GM19452 (cell line): ENCODE measurements around the gene TMED4.
"Not testable (repeated sequence)": the region's sequence is repeated elsewhere in the genome, so short reads cannot be mapped to it uniquely, and the experiment has no call there.

Experiments used
- ATAC-seq: cut with Tn5 transposase; IDR thresholded peaks from one replicate; pipeline ENCODE4 v1.9.1; 2021; ENCODE audit not compliant: unreplicated experiment

The TMED4 gene

DNA sequence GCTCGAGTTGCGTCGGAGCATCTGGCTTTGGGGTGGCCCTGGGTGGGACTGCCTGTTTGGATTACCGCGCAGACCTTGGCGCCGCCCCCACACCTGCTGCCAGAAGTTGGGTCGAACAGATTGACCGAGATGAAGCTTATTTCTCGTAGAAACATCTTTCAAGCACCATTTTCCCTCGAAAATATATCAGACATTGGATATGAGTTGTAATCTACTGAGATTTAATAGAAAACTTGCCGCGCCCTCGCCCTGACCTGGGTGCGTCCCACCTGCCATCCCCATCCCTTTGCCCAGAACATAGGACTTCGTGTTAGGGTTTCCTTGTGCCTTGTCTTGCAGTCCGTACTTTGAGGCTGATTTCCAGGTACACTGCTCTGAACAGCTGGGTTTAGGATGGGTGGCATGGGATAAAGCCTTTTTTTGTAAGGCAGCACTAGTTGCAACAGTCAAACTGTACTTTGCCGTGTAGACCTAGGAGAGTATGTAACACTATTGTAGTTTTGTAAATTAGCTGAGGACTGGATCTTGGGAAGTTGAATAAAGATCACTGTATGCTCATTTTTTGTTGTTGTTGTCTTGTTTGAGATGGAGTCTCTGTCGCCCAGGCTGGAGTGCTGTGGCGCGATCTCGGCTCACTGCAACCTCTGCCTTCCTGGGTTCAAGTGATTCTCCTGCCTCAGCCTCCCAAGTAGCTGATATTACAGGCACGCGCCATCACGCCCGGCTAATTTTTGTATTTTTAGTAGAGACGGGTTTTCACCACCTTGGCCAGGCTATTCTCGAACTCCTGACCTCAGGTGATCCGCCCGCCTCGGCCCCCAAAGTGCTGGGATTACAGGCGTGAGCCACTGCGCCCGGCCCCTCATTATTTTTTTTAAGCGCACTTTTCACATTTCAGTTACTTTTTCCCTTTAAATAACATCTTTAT lies 25.4 kb upstream of the TMED4 start:
- ATAC-seq = no peak

DNA sequence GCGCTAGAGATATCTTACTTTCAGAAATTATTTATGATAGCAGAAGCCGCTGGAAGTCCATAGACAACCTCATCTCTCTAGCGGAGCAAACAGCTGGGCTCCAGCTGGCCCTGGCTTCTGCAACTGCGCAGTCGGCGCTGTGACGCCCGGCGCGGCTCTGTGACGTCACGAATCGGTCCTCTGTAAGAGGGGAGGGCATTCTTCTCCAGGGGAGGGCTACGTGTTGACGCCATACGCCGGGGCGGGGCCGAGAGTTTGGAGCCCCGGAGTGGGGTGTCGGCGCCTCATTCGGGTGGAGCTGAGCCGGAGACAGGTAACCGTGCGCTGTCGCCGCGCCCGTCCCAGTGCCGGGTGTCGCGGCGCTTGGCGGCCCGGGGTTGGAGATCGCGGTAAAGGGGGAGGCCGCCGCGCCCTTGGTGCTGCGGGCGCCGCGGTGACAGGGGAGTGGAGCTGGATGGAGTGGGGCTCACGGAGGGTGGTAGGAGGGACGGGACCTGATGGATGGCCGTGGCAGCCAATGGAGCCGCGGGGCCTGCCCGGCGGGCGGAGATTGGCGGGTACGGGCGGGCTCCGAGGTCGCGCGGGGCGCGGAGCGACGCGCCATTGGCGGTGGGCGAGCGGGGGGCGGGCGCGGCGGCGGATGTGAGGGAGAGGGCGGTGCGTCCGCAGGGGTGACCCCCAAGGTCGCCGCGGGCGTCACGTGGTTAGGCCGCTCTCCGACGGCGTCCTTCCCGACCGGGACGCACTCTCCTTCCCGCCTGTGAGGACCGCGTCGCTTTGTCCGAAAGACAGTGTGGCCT lies 24.5 kb upstream of the TMED4 start, which contains the start of gene OGDH:
TSS of gene OGDH (plus strand) at position 287 of the 800 bp plus-strand sequence. CDS start 17,717 bp downstream, outside the sequence.
- ATAC-seq = peak; percentile 96

DNA sequence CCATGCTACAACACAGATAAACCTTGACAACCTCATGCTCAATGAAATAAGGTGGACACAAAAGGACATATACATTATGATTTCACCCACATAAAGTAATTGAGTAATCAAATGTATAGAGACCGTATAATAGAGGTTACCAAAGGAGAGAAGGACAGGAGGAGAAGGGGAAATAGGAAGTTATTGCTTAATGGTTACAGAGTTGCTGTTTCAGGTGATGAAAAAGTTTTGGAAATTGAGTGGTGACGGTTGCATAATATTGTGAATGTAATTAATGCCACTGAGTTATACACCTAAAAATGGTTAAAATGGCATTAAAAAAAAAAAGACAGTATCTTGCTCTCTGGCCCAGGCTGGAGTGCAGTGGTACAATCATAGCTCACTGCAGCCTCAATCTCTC lies 22.9 kb upstream of the TMED4 start:
- no peak for ATAC-seq

DNA sequence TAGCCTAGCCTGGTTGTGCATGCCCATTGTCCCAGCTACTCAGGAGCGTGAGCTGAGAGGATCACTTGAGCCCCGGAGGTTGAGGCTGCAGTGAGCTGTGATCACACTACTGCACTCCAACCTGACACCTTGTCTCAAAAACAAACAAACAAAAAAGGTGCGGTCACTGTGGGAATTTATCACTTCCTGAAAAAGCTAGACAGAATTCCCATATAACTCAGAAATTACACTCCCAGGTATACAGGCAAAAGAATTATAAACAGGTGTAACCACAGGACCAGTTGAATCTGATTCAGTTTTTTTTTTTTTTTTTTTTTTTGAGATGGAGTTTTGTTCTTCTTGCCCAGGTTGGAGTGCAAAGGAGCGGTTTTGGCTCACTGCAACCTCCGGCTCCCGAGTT lies 21.2 kb upstream of the TMED4 start:
- ATAC-seq = no peak

DNA sequence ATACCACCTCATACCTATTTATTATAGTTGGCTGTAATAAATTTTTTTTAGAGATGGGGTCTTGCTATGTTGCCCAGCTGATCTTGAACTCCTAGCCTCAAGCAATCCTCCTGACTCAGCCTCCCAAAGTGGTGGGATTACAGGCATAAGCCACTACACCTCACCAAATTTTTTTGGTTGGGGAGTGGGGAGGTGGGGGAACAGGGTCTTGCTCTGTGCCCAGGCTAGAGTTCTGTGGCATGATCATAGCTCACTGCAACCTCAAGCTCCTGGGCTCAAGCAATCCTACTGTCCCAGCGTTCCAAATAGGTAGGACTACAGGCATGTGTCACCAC lies 20.5 kb upstream of the TMED4 start:
- no peak for ATAC-seq

DNA sequence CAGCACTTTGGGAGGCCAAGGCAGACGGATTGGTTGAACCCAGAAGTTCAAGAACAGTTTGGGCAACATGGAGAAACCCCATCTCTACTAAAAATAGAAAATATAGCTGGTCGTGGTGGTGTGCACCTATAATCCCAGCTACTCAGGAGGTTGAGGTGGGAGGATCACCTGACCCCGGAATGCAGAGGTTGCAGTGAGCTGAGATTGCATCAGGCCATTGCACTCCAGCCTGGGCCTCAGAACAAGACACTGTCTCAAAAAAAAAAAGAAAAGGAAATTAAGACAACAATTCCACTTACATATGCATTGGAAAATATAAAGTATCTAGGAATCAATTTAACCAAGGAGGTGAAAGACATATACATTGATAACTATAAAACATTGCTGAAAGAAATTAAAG lies 17.2 kb upstream of the TMED4 start:
- no peak for ATAC-seq

DNA sequence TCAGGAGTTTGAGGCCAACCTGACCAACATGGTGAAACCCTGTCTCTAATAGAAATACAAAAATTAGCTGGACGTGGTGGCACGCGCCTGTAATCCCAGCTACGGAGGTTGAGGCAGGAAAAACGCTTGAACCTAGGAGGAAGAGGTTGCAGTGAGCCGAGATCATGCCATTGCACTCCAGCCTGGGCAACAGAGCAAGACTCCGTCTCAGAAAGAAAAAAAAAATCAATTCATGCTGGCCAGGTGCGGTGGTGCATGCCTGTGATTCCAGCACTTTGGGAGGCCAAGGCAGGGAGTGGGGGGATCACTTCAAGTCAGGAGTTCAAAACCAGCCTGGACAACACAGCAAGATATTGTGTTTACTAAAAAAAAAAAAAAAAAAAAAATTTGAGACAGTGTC lies 15.2 kb upstream of the TMED4 start:
- ATAC-seq = not testable (repeated sequence)

DNA sequence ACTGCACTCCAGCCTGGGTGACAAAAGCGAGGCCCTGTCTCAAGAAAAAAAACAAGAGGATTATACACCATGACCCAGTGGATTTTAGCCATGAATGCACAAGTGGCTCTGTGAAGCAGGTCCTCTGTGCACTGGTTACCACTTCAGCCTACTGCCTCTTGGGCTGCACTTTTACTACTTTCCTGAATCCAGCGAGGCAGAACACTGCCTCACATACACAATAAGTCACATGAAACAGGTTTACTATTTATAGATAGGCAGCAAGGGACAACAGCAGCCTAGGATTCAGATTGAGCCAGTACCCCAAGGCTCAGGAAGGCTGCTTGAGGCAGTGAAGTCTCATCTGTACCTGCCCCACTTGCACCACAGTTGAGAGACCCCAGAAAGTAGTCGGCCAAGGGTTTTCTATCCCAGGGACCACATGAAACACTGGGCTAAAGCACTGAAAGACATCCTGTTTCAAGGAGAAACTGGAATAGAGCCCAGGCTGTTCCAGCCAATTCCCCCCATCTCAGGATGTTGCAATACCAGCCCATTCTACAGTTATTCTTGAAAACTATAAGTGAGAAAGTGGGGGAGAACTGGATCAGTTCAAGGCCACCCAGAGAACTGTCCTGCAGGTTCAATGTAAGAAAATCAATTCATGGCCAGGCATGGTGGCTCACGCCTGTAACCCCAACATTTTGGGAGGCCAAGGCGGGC lies 14.1 kb upstream of the TMED4 start:
- ATAC-seq = no peak

DNA sequence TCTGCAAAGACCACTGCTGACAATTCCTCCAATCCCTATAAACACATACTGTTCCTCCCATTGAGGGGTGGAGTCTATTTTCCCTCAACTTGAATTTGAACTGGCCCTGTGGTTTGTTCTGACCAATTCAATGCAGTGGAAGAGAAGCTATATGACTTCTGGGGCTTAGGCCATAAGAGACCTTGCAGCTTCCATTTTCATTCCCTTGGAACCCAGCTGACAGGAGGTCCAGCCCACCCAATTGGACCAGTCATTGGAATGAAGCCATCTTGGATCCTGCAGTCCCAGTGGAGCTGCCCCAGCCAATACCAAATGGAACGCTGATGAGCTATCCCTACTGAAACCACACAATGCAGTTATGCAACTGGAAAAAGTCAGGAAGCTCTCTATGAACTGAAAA lies 8.9 kb upstream of the TMED4 start:
- ATAC-seq = no peak

DNA sequence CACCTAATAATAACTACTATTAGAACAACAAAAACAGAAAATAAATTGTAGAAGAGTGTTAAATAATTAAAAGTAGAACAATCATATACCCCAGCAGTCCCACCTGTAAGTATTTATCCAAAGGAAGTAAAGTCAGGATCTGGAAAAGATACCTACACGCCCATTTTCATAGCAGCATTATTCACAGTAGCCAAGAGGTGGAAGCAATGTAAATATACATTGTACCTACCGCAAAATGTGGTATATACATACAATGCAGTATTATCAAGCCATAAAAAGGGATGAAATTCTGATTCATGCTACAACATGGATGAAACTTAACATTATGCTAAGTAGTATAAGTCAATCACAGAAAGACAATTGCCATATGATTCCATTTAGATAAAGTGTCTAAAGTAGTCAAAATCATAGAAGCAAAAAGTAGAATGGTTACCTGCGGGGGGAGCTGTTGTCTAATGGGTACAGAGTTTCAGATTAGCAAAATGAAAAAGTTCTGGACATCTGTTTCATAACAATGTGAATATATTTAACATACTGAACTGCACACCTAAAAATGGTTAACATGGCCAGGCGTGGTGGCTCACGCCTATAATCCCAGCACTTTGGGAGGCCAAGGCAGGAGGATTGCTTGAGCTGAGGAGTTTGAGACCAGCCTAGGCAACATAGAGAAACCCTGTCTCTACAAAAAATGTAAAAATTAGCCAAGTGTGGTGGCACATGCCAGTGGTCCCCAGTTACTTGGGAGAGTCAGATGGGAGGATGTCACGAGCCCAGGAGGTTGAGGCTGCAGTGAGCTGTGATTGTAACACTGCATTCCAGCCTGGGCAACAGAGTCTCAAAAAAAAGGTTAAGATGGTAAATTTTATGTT lies 6.0 kb upstream of the TMED4 start:
- ATAC-seq = no peak

DNA sequence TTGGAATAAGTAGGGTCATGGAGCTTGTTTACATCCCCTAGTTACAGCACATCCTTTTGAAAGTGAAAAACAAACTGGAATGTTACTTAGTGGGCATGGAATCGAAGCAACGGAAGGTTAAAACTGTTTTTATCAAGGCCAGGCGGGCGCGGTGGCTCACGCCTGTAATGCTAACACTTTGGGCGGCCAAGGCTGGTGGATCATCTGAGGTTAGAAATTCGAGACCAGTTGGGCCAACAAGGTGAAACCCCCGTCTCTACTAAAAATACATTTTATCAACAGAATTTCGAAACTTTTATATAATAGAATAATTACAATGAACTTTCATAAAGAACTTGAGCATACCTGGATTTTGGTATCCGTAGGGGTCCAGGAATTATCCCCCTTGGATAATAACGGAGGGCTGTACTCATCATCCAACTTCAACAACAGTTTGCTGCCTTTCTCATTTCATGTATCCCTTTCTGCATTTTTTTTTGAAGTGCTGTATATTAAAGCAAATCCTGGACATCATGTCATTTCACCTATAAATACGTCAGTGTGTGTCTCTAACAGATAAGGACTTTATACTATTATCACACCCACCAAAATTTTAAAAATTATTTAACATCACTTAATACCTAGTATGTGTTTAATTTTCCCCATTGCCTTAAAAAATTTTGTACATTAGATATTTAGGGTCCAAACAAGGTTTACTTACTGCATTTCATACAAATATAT lies 1.3 kb upstream of the TMED4 start:
- ATAC-seq = no peak

DNA sequence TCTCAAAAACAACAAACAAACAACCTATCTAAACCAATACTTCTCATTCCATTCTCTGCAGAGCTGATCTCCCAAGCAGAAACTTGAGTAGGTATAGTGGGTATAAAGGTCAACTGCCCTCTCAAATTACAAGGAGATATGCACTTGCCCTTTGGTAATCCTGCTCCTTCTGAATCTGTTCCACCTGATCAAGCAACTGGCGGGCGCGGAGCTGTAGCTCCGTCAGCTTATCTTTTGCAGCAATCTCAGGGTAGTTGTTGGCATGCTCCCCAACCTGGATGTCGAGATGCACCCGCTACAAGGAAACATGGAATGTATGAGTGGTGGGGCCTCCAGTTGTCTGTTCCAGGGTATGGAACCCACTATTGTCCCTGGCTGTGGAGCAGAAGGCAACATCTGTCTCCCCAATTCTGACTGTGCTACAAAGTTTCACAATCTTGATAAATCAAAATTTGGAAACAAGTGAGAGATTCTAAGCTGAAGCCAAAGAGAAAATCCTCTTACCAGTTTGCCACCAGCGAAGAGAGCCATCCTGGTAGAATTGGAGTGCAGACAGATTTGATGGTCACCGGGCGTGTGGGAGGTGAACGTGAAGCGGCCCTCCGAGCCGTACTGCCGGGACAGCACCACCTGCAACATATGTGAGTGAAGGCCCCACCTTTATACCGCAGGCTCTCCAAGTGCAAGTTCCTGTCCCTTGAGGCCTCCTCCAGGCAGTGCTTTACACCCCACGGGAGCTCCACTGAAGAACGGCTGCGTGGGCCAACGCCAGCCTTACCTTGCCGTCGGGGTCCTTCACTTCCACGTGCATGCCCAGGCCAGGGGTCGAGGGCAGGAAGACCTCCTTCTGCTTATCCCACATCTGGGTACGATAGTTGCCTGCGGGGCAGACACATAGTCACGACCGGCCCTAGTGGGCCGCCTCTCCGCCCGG lies 819 bp downstream of the TMED4 start:
- peak; percentile 29 for ATAC-seq

DNA sequence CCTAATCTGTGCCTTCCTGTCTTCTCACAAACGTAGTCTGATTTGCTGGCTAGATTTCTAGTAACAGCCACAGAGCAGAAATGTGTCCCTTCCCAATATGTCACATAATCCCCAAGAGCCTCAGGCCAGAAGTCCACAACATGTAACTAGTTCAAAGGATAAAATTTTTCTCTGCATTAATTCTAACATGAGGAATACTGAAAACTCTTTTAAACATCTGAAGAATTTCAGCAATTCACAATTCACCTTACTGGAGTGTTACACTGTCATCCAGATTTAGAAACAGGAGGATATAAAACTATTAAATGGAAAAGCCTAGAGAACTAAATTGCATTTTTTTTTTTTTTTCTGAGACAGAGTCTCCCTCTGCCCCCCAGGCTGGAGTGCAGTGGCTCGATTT lies 5.8 kb downstream of the TMED4 start:
- ATAC-seq = no peak

DNA sequence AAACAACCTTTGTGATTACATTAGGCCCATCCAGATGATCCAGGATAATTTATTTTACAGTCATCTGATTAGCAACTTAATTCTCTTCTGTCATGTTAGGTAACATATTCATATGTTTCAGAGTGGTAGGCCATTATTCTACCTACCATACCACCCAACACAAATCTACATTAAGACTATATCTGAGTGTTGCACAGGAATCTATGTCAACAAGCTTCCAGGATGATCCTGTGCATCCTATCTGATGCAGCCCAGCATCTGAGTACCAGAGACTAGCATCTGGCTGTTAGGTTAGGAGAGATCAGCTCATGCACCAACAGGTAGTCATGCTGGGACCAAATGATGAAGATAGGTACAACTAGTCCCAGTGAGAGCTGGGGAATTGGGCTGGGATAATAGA lies 7.0 kb downstream of the TMED4 start:
- ATAC-seq = no peak

DNA sequence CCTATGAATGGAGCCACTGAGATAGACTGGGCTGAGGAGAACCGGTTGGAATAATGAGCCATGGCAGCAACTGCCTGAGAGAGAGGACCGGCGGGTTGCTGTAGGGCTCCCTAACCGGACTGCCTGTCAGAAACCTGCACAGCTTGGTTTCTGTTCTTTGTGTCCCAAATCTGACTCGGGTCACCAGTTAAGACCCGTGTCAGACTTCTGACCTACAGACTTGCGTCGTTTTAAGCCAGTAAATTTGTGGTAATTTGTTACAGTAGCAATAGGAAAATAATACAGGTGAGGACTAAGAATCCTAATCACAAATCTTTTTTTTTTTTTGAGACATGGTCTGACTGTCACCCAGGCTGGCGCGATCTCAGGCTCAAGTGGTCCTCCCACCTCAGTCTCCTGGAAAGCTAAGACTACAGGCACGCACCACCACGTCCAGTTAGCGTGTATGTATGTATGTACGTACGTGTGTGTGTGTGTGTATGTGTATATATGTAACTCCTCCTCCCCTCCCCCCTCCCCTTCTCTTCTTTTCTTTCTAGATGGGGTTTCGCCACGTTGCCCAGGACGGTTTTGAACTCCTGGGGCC lies 7.7 kb downstream of the TMED4 start:
- ATAC-seq = no peak

DNA sequence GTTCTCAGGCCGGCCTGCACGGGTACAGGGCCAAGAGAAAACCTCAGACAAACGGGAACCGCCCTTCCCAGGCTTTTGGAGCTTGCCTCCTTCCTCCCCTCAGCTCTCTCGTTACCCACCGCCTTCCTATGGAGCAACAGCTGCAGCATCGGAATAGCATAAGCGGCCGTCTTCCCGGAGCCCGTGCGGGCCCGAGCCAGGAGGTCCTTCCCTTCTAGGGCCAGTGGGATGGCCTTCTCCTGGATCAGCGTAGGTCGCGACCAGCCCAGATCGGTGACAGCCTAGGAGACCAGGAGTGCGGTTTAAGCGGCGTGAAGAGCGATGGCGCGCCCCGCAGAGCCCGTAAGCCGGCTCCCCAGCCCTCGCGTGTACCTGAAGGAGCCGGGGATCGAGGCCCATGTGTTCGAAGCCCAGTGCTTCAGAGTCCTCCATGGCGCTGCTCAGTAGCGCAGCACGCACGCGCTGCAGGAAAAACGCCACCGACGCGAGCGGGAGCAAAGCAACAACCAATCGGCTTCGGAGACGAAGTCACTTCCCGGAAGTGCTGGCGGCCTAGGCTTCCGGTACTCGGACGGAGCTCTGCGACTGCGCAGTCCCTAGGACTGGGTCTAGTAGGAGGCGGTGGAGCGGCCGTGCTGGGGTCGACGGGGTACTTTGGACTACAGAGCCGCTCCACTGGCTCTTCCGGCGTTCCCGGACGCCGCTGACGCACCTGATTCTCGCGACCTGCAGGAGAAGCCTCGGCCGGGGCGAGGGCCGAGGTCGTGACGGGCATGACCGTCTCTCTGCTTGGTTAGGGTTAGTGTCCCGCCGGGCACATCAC lies 8.4 kb downstream of the TMED4 start, which contains the start of gene DDX56:
TSS of gene DDX56 (minus strand) at position 445 of the 823 bp plus-strand sequence. CDS start at position 432, 13 bp downstream.
- peak; percentile 96 for ATAC-seq

DNA sequence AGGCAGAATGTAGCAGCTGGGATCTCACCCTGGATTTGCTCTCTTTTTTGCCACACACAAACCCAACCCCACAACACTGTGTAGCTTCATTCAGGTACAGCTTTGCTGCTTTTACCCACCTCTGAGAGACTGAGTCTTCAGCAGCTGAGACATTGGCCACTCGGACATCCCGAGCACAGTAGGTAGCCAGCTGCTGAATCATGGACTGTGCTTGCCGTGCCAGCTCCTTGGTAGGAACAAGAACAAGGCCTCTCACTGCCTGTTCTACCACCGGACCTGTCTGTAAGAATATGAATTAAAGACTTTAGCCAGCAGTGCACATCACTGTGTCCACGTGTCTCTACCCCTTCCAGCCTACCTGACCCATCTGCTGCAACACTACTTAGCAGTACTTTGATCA lies 9.3 kb downstream of the TMED4 start:
- no peak for ATAC-seq
